Measurements from ENCODE around the gene VPS51.

VPS51 gene

GRCh38 chr11:65107078-65107477, 11.1 kb downstream of the VPS51 start:
- no peak for DNase-seq (ENCODE audit: low read depth in 2 of 2)

GRCh38 chr11:65107751-65108468, 11.9 kb downstream of the VPS51 start:
- DNase-seq (ENCODE audit: low read depth in 2 of 2), result no peak

- DNase-seq (ENCODE audit: low read depth in 2 of 2), result no peak
These were observed 12.6 kb downstream of the VPS51 start for GRCh38 chr11:65108469-65109123.

- no peak for DNase-seq (ENCODE audit: low read depth in 2 of 2)
These were observed 13.5 kb downstream of the VPS51 start for GRCh38 chr11:65109231-65110198.

- peak; percentile 90 to 99 for DNase-seq (ENCODE audit: low read depth in 2 of 2)
These were observed 14.4 kb downstream of the VPS51 start for GRCh38 chr11:65110354-65110861.

- no peak for DNase-seq (ENCODE audit: low read depth in 2 of 2)
These were observed 15.2 kb downstream of the VPS51 start for GRCh38 chr11:65111159-65111743.

GRCh38 chr11:65111744-65112545, 15.9 kb downstream of the VPS51 start, which contains the start of gene TM7SF2:
TSS of gene TM7SF2 (plus strand) at chr11:65111872. CDS start at chr11:65112016, 144 bp downstream.
- peak; percentile 93 to 94 for DNase-seq (ENCODE audit: low read depth in 2 of 2)

GRCh38 chr11:65112546-65113360, 16.7 kb downstream of the VPS51 start:
- DNase-seq (ENCODE audit: low read depth in 2 of 2), result peak; percentile 65 to 66

- no peak for DNase-seq (ENCODE audit: low read depth in 2 of 2)
These were observed 17.3 kb downstream of the VPS51 start for GRCh38 chr11:65113361-65113756.

GRCh38 chr11:65113839-65114238, 17.8 kb downstream of the VPS51 start:
- no peak for DNase-seq (ENCODE audit: low read depth in 2 of 2)

- DNase-seq (ENCODE audit: low read depth in 2 of 2), result no peak
These were observed 18.6 kb downstream of the VPS51 start for GRCh38 chr11:65114538-65115171.

GRCh38 chr11:65115361-65116082, 19.5 kb downstream of the VPS51 start:
- DNase-seq (ENCODE audit: low read depth in 2 of 2), result no peak

GRCh38 chr11:65116370-65117205, 20.6 kb downstream of the VPS51 start:
- DNase-seq (ENCODE audit: low read depth in 2 of 2), result peak in 1 of 2 donors; percentile 54

- peak; percentile 100 for DNase-seq (ENCODE audit: low read depth in 2 of 2)
These were observed 21.4 kb downstream of the VPS51 start, which contains the start of gene ZNHIT2 for GRCh38 chr11:65117206-65118096. TSS of gene ZNHIT2 (minus strand) at chr11:65117701. CDS start at chr11:65117653, 48 bp downstream.

GRCh38 chr11:65118097-65118837, 22.3 kb downstream of the VPS51 start:
- DNase-seq (ENCODE audit: low read depth in 2 of 2), result no peak
